Measurements from ENCODE around the gene SBF2.
A peak's percentile ranks its signal among the peaks of the same experiment; 100 is the strongest.
"Not testable (repeated sequence)": the region's sequence is repeated elsewhere in the genome, so short reads cannot be mapped to it uniquely, and the experiment has no call there.

The SBF2 gene

GRCh38 chr11:10139656-10140055, 154.4 kb downstream of the SBF2 start:
- TF ChIP-seq, protein P1, sequence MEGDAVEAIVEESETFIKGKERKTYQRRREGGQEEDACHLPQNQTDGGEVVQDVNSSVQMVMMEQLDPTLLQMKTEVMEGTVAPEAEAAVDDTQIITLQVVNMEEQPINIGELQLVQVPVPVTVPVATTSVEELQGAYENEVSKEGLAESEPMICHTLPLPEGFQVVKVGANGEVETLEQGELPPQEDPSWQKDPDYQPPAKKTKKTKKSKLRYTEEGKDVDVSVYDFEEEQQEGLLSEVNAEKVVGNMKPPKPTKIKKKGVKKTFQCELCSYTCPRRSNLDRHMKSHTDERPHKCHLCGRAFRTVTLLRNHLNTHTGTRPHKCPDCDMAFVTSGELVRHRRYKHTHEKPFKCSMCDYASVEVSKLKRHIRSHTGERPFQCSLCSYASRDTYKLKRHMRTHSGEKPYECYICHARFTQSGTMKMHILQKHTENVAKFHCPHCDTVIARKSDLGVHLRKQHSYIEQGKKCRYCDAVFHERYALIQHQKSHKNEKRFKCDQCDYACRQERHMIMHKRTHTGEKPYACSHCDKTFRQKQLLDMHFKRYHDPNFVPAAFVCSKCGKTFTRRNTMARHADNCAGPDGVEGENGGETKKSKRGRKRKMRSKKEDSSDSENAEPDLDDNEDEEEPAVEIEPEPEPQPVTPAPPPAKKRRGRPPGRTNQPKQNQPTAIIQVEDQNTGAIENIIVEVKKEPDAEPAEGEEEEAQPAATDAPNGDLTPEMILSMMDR (conservative IDR thresholded peaks at IDR 0.05; ENCODE audit: low read depth, low read length) = no peak
- peak; percentile 82 for DNase-seq (ENCODE audit: low read depth)
- no peak overlapping the region for H3K4me3 ChIP-seq (ENCODE audit: low read length)

- TF ChIP-seq, protein P1 (conservative IDR thresholded peaks at IDR 0.05; ENCODE audit: low read depth, low read length) = no peak
- H3K4me3 ChIP-seq (ENCODE audit: low read length) = no peak overlapping the region
- no peak for DNase-seq (ENCODE audit: low read depth)
Measured at GRCh38 chr11:10139143-10139542, 154.9 kb downstream of the SBF2 start.

DNA sequence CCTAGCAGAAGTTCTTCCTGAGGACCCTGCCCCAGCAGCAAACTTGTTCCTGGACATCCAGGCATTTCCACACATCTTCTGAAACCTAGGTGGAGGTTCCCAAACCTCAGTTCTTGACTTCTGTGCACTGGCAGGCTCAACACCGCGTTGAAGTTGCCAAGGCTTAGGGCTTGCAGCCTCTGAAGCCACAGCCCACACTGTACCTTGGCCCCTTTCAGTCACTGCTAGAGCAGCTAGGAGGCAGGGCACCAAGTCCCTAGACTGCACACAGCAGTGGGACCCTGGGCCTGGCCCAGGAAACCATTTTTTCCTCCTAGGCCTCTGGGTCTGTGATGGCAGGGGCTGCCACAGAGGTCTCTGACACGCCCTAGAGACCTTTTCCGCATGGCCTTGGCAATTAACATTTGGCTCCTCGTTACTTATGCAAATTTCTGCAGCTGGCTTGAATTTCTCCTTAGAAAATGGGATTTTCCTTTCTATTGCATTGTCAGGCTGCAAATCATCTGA, 159.0 kb downstream of the SBF2 start:
- DNase-seq (ENCODE audit: low read depth) = no peak
- TF ChIP-seq, protein P1 (conservative IDR thresholded peaks at IDR 0.05; ENCODE audit: low read depth, low read length) = no peak
- H3K4me3 ChIP-seq (ENCODE audit: low read length) = no peak overlapping the region

- H3K4me3 ChIP-seq (ENCODE audit: low read length); DNase-seq (ENCODE audit: low read depth): not testable (repeated sequence)
Measured at GRCh38 chr11:10134226-10134625, 159.8 kb downstream of the SBF2 start.

GRCh38 chr11:10133251-10133650, 160.8 kb downstream of the SBF2 start:
- not testable (repeated sequence) for H3K4me3 ChIP-seq (ENCODE audit: low read length); DNase-seq (ENCODE audit: low read depth)

DNA sequence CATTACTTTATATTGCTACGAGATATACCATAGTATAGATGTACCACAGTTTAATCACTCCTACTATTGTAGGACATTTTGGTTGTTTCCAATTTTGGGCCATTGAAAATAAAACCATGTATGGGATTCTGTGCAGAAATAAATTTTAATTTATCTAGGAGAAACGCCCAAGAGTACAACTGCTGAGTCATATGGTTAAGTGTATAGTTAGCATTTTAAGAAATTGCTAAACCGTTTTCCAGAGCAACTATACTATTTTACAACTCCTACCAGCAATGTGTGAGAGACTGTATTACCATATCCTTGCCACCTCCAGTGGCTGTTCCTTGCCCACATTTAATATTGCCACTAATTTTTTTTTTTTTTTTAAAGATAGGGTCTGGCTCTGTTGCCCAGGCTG, 163.1 kb downstream of the SBF2 start:
- no peak overlapping the region for H3K4me3 ChIP-seq (ENCODE audit: low read length)
- TF ChIP-seq, protein P1 (conservative IDR thresholded peaks at IDR 0.05; ENCODE audit: low read depth, low read length) = no peak
- DNase-seq (ENCODE audit: low read depth) = no peak

GRCh38 chr11:10129184-10129583, 164.8 kb downstream of the SBF2 start:
- not testable (repeated sequence) for DNase-seq (ENCODE audit: low read depth); H3K4me3 ChIP-seq (ENCODE audit: low read length)

DNA sequence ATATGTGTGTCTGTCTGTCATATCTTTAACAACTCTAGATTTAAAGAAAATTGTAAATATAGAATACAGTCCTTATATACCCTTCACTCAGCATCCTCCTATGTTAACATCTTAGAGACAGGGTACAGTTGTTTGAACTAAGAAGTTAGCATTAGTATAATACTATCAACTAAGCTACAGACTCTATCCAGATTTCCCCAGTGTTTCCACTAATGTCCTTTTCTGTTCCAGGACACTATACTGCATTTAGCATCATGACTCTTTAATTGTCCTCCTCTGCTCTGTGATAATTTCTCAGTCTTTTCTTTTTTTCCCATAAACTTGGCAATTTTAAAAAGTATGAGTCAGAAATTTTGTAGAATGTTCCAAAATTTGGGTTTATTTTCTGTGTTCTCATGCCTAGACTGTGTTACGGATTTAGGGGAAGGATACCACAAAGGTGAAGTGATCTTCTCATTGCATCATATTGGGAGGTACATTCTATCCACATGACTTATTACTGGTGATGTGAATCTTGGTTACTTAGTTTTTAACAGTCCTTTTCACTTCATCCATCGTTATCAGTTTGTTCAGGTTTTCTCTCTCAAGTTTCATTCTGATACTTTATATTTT, 168.4 kb downstream of the SBF2 start:
- TF ChIP-seq, protein P1 (conservative IDR thresholded peaks at IDR 0.05; ENCODE audit: low read depth, low read length) = no peak
- DNase-seq (ENCODE audit: low read depth) = no peak
- no peak overlapping the region for H3K4me3 ChIP-seq (ENCODE audit: low read length)
